Hair follicle dermal papilla cell (primary cell): ENCODE data around the gene MCCC2. TPM values are rescaled to one million over a fixed set of nuclear protein-coding genes. Genes with fewer than 3 reads are reported as not detected.

Experiments used
- small RNA-seq: library from RNA; depleted of rRNA; stranded (forward); fragments of <200 nt; gene quantifications from one replicate; pipeline ENCODE3, GENCODE V24; 2012
- total RNA-seq: library from RNA; depleted of rRNA; stranded (reverse); fragments of >200 nt; gene quantifications from 2 replicates; pipeline ENCODE4 v1.2.3, GENCODE V29; 2012

MCCC2 gene
- 23.9 and 25.0 TPM in 2 replicates for total RNA-seq

DNA sequence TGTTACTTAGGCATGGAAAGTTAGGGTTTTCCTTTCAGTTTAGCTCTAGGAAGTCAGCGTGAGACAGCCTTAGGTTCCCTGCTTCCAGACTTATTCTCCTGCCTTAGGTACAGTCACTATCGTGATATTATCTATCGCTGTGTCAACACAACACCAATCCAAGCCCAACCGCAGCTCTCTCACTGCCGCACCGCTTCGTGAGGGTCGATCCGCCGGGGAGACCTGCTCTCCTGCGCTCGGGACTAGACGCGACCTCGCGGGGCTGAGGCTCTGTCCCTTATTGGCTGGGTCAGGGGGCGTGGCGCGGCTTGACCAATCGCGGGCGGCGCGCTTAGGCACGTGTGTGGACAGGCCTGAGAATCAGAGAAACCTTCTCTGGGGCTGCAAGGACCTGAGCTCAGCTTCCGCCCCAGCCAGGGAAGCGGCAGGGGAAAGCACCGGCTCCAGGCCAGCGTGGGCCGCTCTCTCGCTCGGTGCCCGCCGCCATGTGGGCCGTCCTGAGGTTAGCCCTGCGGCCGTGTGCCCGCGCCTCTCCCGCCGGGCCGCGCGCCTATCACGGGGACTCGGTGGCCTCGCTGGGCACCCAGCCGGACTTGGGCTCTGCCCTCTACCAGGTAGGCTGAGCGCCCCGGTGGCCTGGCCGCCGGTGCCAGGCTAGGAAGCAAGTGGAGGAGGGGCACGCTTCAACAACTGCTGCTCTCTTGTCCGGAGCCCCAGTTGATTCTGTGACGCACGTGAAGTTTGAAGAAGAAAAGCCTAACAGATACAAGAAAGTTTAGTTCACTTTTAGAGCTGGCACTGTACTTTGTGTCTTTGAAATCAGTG lies at the start of gene MCCC2:
Gene MCCC2, plus strand, starts transcription at position 400 of the 825 bp plus-strand sequence. Its CDS starts 86 bp downstream, at position 486.

Small RNAs within 50 kb of the gene (small RNA-seq; reads per million reads assigned to genes)
- not detected for gene HMGN1P12

Other genes with a start within 250 kb of the MCCC2 start
- 21.9 and 26.1 TPM in 2 replicates for gene BDP1, start 131.7 kb upstream of the MCCC2 start, total RNA-seq
- not detected in 2 replicates for gene CARTPT, start 131.9 kb downstream of the MCCC2 start, total RNA-seq